Keratinocyte (primary cell): ENCODE measurements around the gene RBL1. TPM values are rescaled to one million over a fixed set of nuclear protein-coding genes. Genes with fewer than 3 reads are reported as not detected.

Source experiments
- DNase-seq: peaks from one replicate; pipeline ENCODE4 v3.0.0-alpha.2; 2011; ENCODE audit warnings: low read depth, missing footprints, low spot score
- FAIRE-seq: peaks from 2 replicates; lab custom pipeline; 2011; peaks lifted over from hg19 to GRCh38; lab: Jason Lieb, UNC
- H2AFZ ChIP-seq: 2 replicates; pipeline ENCODE4 v1.6.0; 2012; ENCODE audit warnings: low read length, control low read depth, inconsistent platforms; ENCODE audit not compliant: control insufficient read depth
- H3K27ac ChIP-seq: 2 replicates; pipeline ENCODE4 v1.5.1; 2011; ENCODE audit warnings: low read length; ENCODE audit not compliant: control insufficient read depth, insufficient read depth
- H3K27me3 ChIP-seq: 3 replicates; pipeline ENCODE4 v1.6.0; 2011; ENCODE audit warnings: low read length; ENCODE audit not compliant: control insufficient read depth, insufficient read depth; ENCODE audit errors: extremely low read depth
- H3K36me3 ChIP-seq, 2 experiments: 2 replicates in 1 of 2; 3 replicates in 1 of 2; pipeline ENCODE4 v1.5.1; 2011; ENCODE audit warnings: low read length in 2 of 2, mild to moderate bottlenecking in 1 of 2; ENCODE audit not compliant: control insufficient read depth in 2 of 2, insufficient read depth in 2 of 2; ENCODE audit errors: extremely low read depth in 1 of 2
- H3K4me1 ChIP-seq: 3 replicates; pipeline ENCODE4 v1.5.1; 2011; ENCODE audit warnings: low read length; ENCODE audit not compliant: control insufficient read depth, insufficient read depth; ENCODE audit errors: extremely low read depth
- H3K4me2 ChIP-seq: 3 replicates; pipeline ENCODE4 v1.6.0; 2011; ENCODE audit warnings: low read depth, low read length; ENCODE audit not compliant: control insufficient read depth, insufficient read depth; ENCODE audit errors: extremely low read depth
- H3K4me3 ChIP-seq, 3 experiments: fragments of 200-600 bp in 1 of 3; sonication (generic) in 1 of 3; 2 replicates in 2 of 3; 3 replicates in 1 of 3; pipeline ENCODE4 v1.5.1; 2011 to 2016; ENCODE audit warnings: low read length in 3 of 3, mild to moderate bottlenecking in 3 of 3, control low read depth in 2 of 3, inconsistent platforms in 1 of 3, low read depth in 1 of 3, mixed read lengths in 1 of 3, mixed run types in 1 of 3, moderate library complexity in 1 of 3; ENCODE audit not compliant: control insufficient read depth in 2 of 3, insufficient read depth in 2 of 3; ENCODE audit errors: extremely low read depth in 1 of 3
- H3K79me2 ChIP-seq: 2 replicates; pipeline ENCODE4 v1.6.0; 2012; ENCODE audit warnings: low read length; ENCODE audit not compliant: control insufficient read depth, insufficient read depth
- H3K9ac ChIP-seq: 3 replicates; pipeline ENCODE4 v1.6.0; 2011; ENCODE audit warnings: low read length; ENCODE audit not compliant: control insufficient read depth, insufficient read depth; ENCODE audit errors: extremely low read depth
- H3K9me1 ChIP-seq: 3 replicates; pipeline ENCODE4 v1.6.0; 2011; ENCODE audit warnings: low read length; ENCODE audit not compliant: control insufficient read depth, insufficient read depth; ENCODE audit errors: extremely low read depth
- H3K9me3 ChIP-seq: 2 replicates; pipeline ENCODE4 v1.5.1; 2012; ENCODE audit warnings: low read depth, low read length; ENCODE audit not compliant: control insufficient read depth
- H4K20me1 ChIP-seq: 3 replicates; pipeline ENCODE4 v1.6.0; 2011; ENCODE audit warnings: low read length; ENCODE audit not compliant: control insufficient read depth, insufficient read depth; ENCODE audit errors: extremely low read depth
- CTCF ChIP-seq, 3 experiments: IDR thresholded peaks in 1 of 3; conservative IDR thresholded peaks in 1 of 3; optimal IDR thresholded peaks in 1 of 3; 2 replicates in 2 of 3; 3 replicates in 1 of 3; pipeline versions ENCODE3 to v1.5.1; 2011; ENCODE audit warnings: low read length in 3 of 3, mild to moderate bottlenecking in 3 of 3, moderate library complexity in 2 of 3, control low read depth in 1 of 3, inconsistent platforms in 1 of 3; ENCODE audit not compliant: insufficient read depth in 2 of 3; ENCODE audit errors: extremely low read depth in 1 of 3
- EZH2 ChIP-seq: IDR thresholded peaks from one replicate; pipeline ENCODE4 v1.6.1; 2012; ENCODE audit warnings: inconsistent platforms, mild to moderate bottlenecking, low read length, moderate library complexity
- dilution Hi-C: fragments of 300-500 bp; cut with MboI; formaldehyde crosslinking; loops from one replicate; pipeline ENCODE4 v1.7.0; 2020; ENCODE audit warnings: low sequenced_read_pairs; ENCODE audit not compliant: extremely low pct_ligation_motif_present
- polyA plus RNA-seq, 5 experiments: library from polyadenylated mRNA; depleted of rRNA in 3 of 5; stranded (reverse) in 3 of 5; stranded (forward) in 1 of 5; unstranded in 1 of 5; fragments of >200 nt; gene quantifications; 1 replicate in 1 of 5; 2 replicates in 3 of 5; 3 replicates in 1 of 5; pipeline versions ENCODE4 v1.2.1 to v1.2.3, GENCODE V29; 2011 to 2012; ENCODE audit warnings: missing spikeins in 2 of 5, low read depth in 1 of 5, low replicate concordance in 1 of 5
- small RNA-seq, 3 experiments: library from RNA; depleted of rRNA; stranded (forward); fragments of <200 nt; gene quantifications; one replicate each; pipeline ENCODE3, GENCODE V24; 2012; ENCODE audit warnings: low read depth in 3 of 3, low replicate concordance in 1 of 3; ENCODE audit not compliant: insufficient read length in 3 of 3

RBL1 gene
- polyA plus RNA-seq, 1 donor (not counting 4 experiments of a cell fraction or from before 2014, with no cell fraction given) = 4.5 TPM

- Histone ChIP-seq H3K27me3 (no peaks in the 10 kb centered on the region), H3K27ac (no peak overlapping the region), H3K9me3 (no peaks in the 10 kb centered on the region), H2AFZ (peak overlapping the region; percentile 95), H3K79me2 (peaks cover 5% of the 10 kb centered on the region), H3K4me2 (peak overlapping the region; percentile 89), H3K9ac (peak overlapping the region; percentile 72), H3K9me1 (no peaks in the 10 kb centered on the region), H3K4me3 (peak overlapping the region; percentile 63 to 99 (median 93)), H3K4me1 (peaks cover 12% of the 10 kb centered on the region), H4K20me1 (no peaks in the 10 kb centered on the region), H3K36me3 (no peaks in the 10 kb centered on the region)
- dilution Hi-C loops = no loop called here
- no peak for FAIRE-seq
- DNase-seq = no peak
- TF ChIP-seq CTCF (optimal IDR thresholded peaks at IDR 0.05 in 1 of 3, IDR thresholded peaks at IDR 0.05 in 1 of 3, conservative IDR thresholded peaks at IDR 0.05 in 1 of 3; ENCODE audit: extremely low read depth in 1 of 3, insufficient read depth in 2 of 3, low read length in 3 of 3) = no peak
- no peak for TF ChIP-seq EZH2
Observed at GRCh38 chr20:36950414-36951197, 145.2 kb downstream of the RBL1 start.

Small RNA genes lying within 50 kb of the gene (small RNA-seq; reads per million reads assigned to genes)
- 0 reads per million in 3 experiments for gene RPS3AP3

Other genes starting within 250 kb of the RBL1 start
- 0.22 to 0.34 TPM (median 0.26 TPM) in 3 replicates for gene TLDC2, start 219.9 kb downstream of the RBL1 start, polyA plus RNA-seq
- gene SAMHD1, start 144.3 kb downstream of the RBL1 start, polyA plus RNA-seq = 16.1 to 29.7 TPM (median 26.5 TPM) in 3 replicates
- gene RPN2, start 83.3 kb upstream of the RBL1 start, polyA plus RNA-seq = 220 to 325 TPM (median 257 TPM) in 3 replicates
- 0.39 to 0.73 TPM (median 0.46 TPM) in 3 replicates for gene MROH8, start 83.6 kb upstream of the RBL1 start, polyA plus RNA-seq
- gene GHRH, start 165.8 kb upstream of the RBL1 start, polyA plus RNA-seq = not detected in 3 replicates
- gene MANBAL, start 193.7 kb upstream of the RBL1 start, polyA plus RNA-seq = 82.3 to 109 TPM (median 109 TPM) in 3 replicates